H9 (cell line): ENCODE measurements around the gene POLA1. TPM values are rescaled to one million over a fixed set of nuclear protein-coding genes. Genes with fewer than 3 reads are reported as not detected.

ENCODE experiments used
- DNase-seq: peaks from one replicate; pipeline ENCODE4 v3.0.0-alpha.2; 2017
- H2AFZ ChIP-seq: one replicate; pipeline ENCODE4 v1.6.1; 2013; ENCODE audit warnings: mild to moderate bottlenecking, low read length, control low read depth, moderate library complexity
- H2AK5ac ChIP-seq: 2 replicates; pipeline ENCODE4 v1.6.1; 2013; ENCODE audit warnings: low read length, control low read depth, mixed read lengths; ENCODE audit not compliant: insufficient read length
- H2BK120ac ChIP-seq: one replicate; pipeline ENCODE4 v1.6.1; 2013; ENCODE audit warnings: low read depth, mild to moderate bottlenecking, low read length, control low read depth, inconsistent platforms; ENCODE audit not compliant: poor library complexity, severe bottlenecking
- H2BK12ac ChIP-seq: 2 replicates; pipeline ENCODE4 v1.6.1; 2013; ENCODE audit warnings: low read length, control low read depth, mixed read lengths, low read depth; ENCODE audit not compliant: insufficient read length
- H2BK15ac ChIP-seq: 2 replicates; pipeline ENCODE4 v1.6.1; 2013; ENCODE audit warnings: low read depth, low read length, control low read depth
- H2BK20ac ChIP-seq: one replicate; pipeline ENCODE4 v1.6.1; 2013; ENCODE audit warnings: low read depth, mild to moderate bottlenecking, low read length, control low read depth, inconsistent platforms; ENCODE audit not compliant: poor library complexity, severe bottlenecking
- H2BK5ac ChIP-seq: 2 replicates; pipeline ENCODE4 v1.6.1; 2013; ENCODE audit warnings: low read length, control low read depth, mixed read lengths; ENCODE audit not compliant: insufficient read length
- H3K14ac ChIP-seq: 2 replicates; pipeline ENCODE4 v1.6.1; 2013; ENCODE audit warnings: low read length, control low read depth; ENCODE audit not compliant: insufficient read depth
- H3K18ac ChIP-seq: 2 replicates; pipeline ENCODE4 v1.6.1; 2013; ENCODE audit warnings: low read depth, mild to moderate bottlenecking, mixed read lengths, low read length, control low read depth; ENCODE audit not compliant: insufficient read length
- H3K23ac ChIP-seq: 2 replicates; pipeline ENCODE4 v1.6.1; 2013; ENCODE audit warnings: low read length, control low read depth, mixed read lengths, low read depth; ENCODE audit not compliant: insufficient read length
- H3K23me2 ChIP-seq: 2 replicates; pipeline ENCODE4 v1.6.1; 2013; ENCODE audit warnings: low read depth, mild to moderate bottlenecking, mixed read lengths, low read length, control low read depth; ENCODE audit not compliant: insufficient read length, poor library complexity, severe bottlenecking
- H3K27ac ChIP-seq: 2 replicates; pipeline ENCODE4 v1.5.1; 2013; ENCODE audit warnings: low read length, control low read depth, mixed read lengths, low read depth; ENCODE audit not compliant: insufficient read length
- H3K27me3 ChIP-seq: 2 replicates; pipeline ENCODE4 v1.6.1; 2013; ENCODE audit warnings: low read length, control low read depth, inconsistent platforms; ENCODE audit not compliant: insufficient read depth
- H3K4ac ChIP-seq: 2 replicates; pipeline ENCODE4 v1.6.1; 2013; ENCODE audit warnings: low read depth, mild to moderate bottlenecking, control low read depth, inconsistent platforms, low read length, moderate library complexity
- H3K4me1 ChIP-seq: 2 replicates; pipeline ENCODE4 v1.6.1; 2013; ENCODE audit warnings: low read length, control low read depth, inconsistent platforms; ENCODE audit not compliant: insufficient read depth
- H3K4me2 ChIP-seq: 2 replicates; pipeline ENCODE4 v1.6.1; 2013; ENCODE audit warnings: low read length, control low read depth, mixed read lengths; ENCODE audit not compliant: insufficient read length, insufficient read depth
- H3K56ac ChIP-seq: 2 replicates; pipeline ENCODE4 v1.6.1; 2013; ENCODE audit warnings: low read depth, mild to moderate bottlenecking, mixed read lengths, low read length, control low read depth; ENCODE audit not compliant: insufficient read length
- H3K79me1 ChIP-seq: 2 replicates; pipeline ENCODE4 v1.6.1; 2013; ENCODE audit warnings: low read depth, mild to moderate bottlenecking, moderate library complexity, low read length, control low read depth, inconsistent platforms; ENCODE audit not compliant: insufficient read depth, poor library complexity, severe bottlenecking
- H3K79me2 ChIP-seq: 2 replicates; pipeline ENCODE4 v1.6.1; 2013; ENCODE audit warnings: low read length, control low read depth, inconsistent platforms; ENCODE audit not compliant: insufficient read depth
- H3K9ac ChIP-seq: 2 replicates; pipeline ENCODE4 v1.6.1; 2013; ENCODE audit warnings: low read length, control low read depth, mixed read lengths; ENCODE audit not compliant: insufficient read length; ENCODE audit errors: extremely low read depth
- H3K9me3 ChIP-seq: one replicate; pipeline ENCODE4 v1.6.1; 2013; ENCODE audit warnings: low read depth, low read length, inconsistent platforms; ENCODE audit not compliant: control insufficient read depth
- H3T11ph ChIP-seq: one replicate; pipeline ENCODE4 v1.6.1; 2013; ENCODE audit warnings: mild to moderate bottlenecking, low read length, control low read depth, inconsistent platforms
- H4K20me1 ChIP-seq: one replicate; pipeline ENCODE4 v1.6.1; 2013; ENCODE audit not compliant: control insufficient read depth, insufficient read length, insufficient read depth
- H4K5ac ChIP-seq: 2 replicates; pipeline ENCODE4 v1.6.1; 2013; ENCODE audit warnings: low read depth, mild to moderate bottlenecking, mixed read lengths, low read length, control low read depth; ENCODE audit not compliant: insufficient read length
- H4K8ac ChIP-seq: replicated peaks from 2 replicates; pipeline ENCODE4 v1.6.1; 2013; ENCODE audit warnings: low read length, control low read depth, mixed read lengths, low read depth; ENCODE audit not compliant: insufficient read length
- H4K91ac ChIP-seq: 2 replicates; pipeline ENCODE4 v1.6.1; 2013; ENCODE audit warnings: low read depth, mild to moderate bottlenecking, moderate library complexity, mixed read lengths, low read length, control low read depth; ENCODE audit not compliant: insufficient read length
- H3K27ac Mint-ChIP-seq, 3 experiments: 2 replicates in 2 of 3; 3 replicates in 1 of 3; pipeline ENCODE4 v1.8.0; 2020 to 2021; ENCODE audit warnings: mixed read lengths in 3 of 3, mild to moderate bottlenecking in 1 of 3, moderate library complexity in 1 of 3
- H3K27me3 Mint-ChIP-seq: 2 replicates; pipeline ENCODE4 v1.8.0; 2021; ENCODE audit warnings: low read depth, mild to moderate bottlenecking, moderate library complexity, mixed read lengths
- H3K36me3 Mint-ChIP-seq, 3 experiments: 2 replicates in 2 of 3; 3 replicates in 1 of 3; pipeline ENCODE4 v1.8.0; 2020 to 2021; ENCODE audit warnings: low read depth in 3 of 3, mixed read lengths in 3 of 3; ENCODE audit not compliant: insufficient read depth in 1 of 3
- H3K4me1 Mint-ChIP-seq, 2 experiments: 2 replicates each; pipeline ENCODE4 v1.8.0; 2020; ENCODE audit warnings: mixed read lengths in 2 of 2
- H3K4me3 Mint-ChIP-seq, 2 experiments: 2 replicates in 1 of 2; 3 replicates in 1 of 2; pipeline ENCODE4 v1.8.0; 2020 to 2021; ENCODE audit warnings: mild to moderate bottlenecking in 2 of 2, mixed read lengths in 2 of 2, moderate library complexity in 1 of 2
- H3K9me3 Mint-ChIP-seq, 2 experiments: 2 replicates in 1 of 2; 3 replicates in 1 of 2; pipeline ENCODE4 v1.8.0; 2020; ENCODE audit warnings: mild to moderate bottlenecking in 2 of 2, mixed read lengths in 2 of 2, moderate library complexity in 1 of 2
- WGBS: extraction: QIAGEN DNeasy Blood & Tissue Kit; methylation state at CpG from one replicate; pipeline ENCODE4 v1.1.7; 2013; ENCODE audit warnings: missing lambda C conversion rate, low lambda C conversion rate, mixed read lengths; ENCODE audit not compliant: insufficient read length; ENCODE audit errors: extremely low coverage; 5-methylcytosine and 5-hydroxymethylcytosine counted together
- total RNA-seq: library from RNA; stranded (reverse); gene quantifications from 2 replicates; pipeline ENCODE4 v1.2.1, GENCODE V29; 2021
- TF ChIP-seq, protein P1 (sequence below): fragments of 200-600 bp; sonication (generic); conservative IDR thresholded peaks from 3 replicates; pipeline ENCODE4 v1.8.0; 2021; ENCODE audit warnings: antibody characterized with exemption, mild to moderate bottlenecking

POLA1 gene
- total RNA-seq, 1 experiment from 2014 or later = 60.2 TPM

DNA sequence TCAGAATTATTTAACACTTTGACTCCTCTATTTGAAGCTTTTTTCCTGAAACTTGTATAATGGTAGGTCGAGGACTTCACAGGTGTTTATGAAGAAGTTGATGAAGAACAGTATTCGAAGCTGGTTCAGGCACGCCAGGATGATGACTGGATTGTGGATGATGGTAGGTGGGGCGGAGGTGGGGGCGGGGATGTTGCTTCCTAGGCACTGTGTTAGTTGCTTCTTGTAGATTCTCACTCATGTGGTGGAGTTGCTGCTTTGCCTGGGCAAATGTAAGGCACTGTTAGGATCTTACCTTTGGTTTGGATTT is 9.4 kb downstream of the POLA1 start:
- no peaks in the 10 kb centered on the region for H3K27me3 ChIP-seq
- no peak overlapping the region for H3K56ac ChIP-seq
- DNase-seq = no peak
- H3K14ac ChIP-seq = no peak overlapping the region
- H3K27ac Mint-ChIP-seq = no peak overlapping the region
- H2BK120ac ChIP-seq = no peak overlapping the region
- no peaks in the 10 kb centered on the region for H3K27me3 Mint-ChIP-seq
- no CpG with 5 or more reads among the region's 5 CpGs for WGBS
- H3K79me2 ChIP-seq = no peaks in the 10 kb centered on the region
- no peak overlapping the region for H3K4ac ChIP-seq
- H4K5ac ChIP-seq = no peak overlapping the region
- H2BK15ac ChIP-seq = no peak overlapping the region
- TF ChIP-seq, protein P1, sequence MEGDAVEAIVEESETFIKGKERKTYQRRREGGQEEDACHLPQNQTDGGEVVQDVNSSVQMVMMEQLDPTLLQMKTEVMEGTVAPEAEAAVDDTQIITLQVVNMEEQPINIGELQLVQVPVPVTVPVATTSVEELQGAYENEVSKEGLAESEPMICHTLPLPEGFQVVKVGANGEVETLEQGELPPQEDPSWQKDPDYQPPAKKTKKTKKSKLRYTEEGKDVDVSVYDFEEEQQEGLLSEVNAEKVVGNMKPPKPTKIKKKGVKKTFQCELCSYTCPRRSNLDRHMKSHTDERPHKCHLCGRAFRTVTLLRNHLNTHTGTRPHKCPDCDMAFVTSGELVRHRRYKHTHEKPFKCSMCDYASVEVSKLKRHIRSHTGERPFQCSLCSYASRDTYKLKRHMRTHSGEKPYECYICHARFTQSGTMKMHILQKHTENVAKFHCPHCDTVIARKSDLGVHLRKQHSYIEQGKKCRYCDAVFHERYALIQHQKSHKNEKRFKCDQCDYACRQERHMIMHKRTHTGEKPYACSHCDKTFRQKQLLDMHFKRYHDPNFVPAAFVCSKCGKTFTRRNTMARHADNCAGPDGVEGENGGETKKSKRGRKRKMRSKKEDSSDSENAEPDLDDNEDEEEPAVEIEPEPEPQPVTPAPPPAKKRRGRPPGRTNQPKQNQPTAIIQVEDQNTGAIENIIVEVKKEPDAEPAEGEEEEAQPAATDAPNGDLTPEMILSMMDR = no peak
- H3T11ph ChIP-seq = no peak overlapping the region
- H3K9ac ChIP-seq = no peak overlapping the region
- no peaks in the 10 kb centered on the region for H3K4me1 Mint-ChIP-seq
- no peak overlapping the region for H4K91ac ChIP-seq
- no peak overlapping the region for H3K4me2 ChIP-seq
- no peaks in the 10 kb centered on the region for H3K4me1 ChIP-seq
- H3K18ac ChIP-seq = no peak overlapping the region
- H3K36me3 Mint-ChIP-seq = peaks cover 60 to 88% (median 84%) of the 10 kb centered on the region in 3 experiments
- no peak overlapping the region for H2BK12ac ChIP-seq
- no peak overlapping the region for H2AK5ac ChIP-seq
- H3K4me3 Mint-ChIP-seq = no peak overlapping the region
- no peak overlapping the region for H2AFZ ChIP-seq
- H2BK20ac ChIP-seq = no peak overlapping the region
- no peaks in the 10 kb centered on the region for H4K20me1 ChIP-seq
- no peaks in the 10 kb centered on the region for H3K23me2 ChIP-seq
- H3K9me3 ChIP-seq = no peaks in the 10 kb centered on the region
- H3K9me3 Mint-ChIP-seq = peaks cover 5 to 6% of the 10 kb centered on the region in 2 experiments; a peak in 4 of 5 replicates
- H4K8ac ChIP-seq = no peak overlapping the region
- no peak overlapping the region for H3K27ac ChIP-seq
- no peaks in the 10 kb centered on the region for H3K79me1 ChIP-seq
- no peak overlapping the region for H2BK5ac ChIP-seq
- no peak overlapping the region for H3K23ac ChIP-seq
